WTC11 (cell line): Measurements from ENCODE around the gene RAD9A. TPM values are rescaled to one million over a fixed set of nuclear protein-coding genes. Genes with fewer than 3 reads are reported as not detected.

Experiments used
- total RNA-seq: library from RNA; stranded (reverse); gene quantifications from 3 replicates; pipeline ENCODE4 v1.2.3, GENCODE V29; 2021
- TF ChIP-seq, protein P1 (sequence below): sonication (generic); formaldehyde crosslinking; IDR thresholded peaks from 2 replicates; pipeline ENCODE4 v1.8.1; 2022; ENCODE audit warnings: mild to moderate bottlenecking, moderate library complexity, missing genetic modification reagents

Gene RAD9A
- total RNA-seq, 1 experiment from 2014 or later, result 45.5 TPM

DNA sequence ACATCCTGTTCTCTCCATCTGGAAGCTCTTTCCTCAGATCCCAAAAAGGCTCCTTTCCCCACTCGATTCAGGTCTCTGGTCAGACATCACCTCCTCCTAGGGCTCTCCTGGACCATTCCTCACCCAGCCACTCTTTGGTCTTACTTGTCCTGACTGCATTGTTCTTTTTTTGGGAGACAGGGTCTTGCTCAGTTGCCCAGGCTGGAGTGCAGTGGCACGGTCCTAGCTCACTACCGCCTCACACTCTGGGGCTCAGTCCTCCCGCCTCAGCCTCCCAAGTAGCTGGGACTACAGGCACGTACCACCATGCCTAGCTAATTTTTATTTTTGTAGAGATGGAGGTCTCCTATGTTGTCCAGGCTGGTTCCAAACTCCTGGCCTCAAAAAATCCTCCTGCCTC lies 53.7 kb downstream of the RAD9A start (continued):
- TF ChIP-seq, protein P1, sequence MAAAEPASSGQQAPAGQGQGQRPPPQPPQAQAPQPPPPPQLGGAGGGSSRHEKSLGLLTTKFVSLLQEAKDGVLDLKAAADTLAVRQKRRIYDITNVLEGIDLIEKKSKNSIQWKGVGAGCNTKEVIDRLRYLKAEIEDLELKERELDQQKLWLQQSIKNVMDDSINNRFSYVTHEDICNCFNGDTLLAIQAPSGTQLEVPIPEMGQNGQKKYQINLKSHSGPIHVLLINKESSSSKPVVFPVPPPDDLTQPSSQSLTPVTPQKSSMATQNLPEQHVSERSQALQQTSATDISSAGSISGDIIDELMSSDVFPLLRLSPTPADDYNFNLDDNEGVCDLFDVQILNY (CRISPR knock-in tag), result no peak

Other genes with a start within 250 kb of the RAD9A start
- 59.4 to 68.1 TPM (median 61.4 TPM) in 3 replicates for gene GRK2, start 125.5 kb upstream of the RAD9A start, total RNA-seq
- 36.8 to 55.5 TPM (median 42.4 TPM) in 3 replicates for gene ANKRD13D, start 102.7 kb upstream of the RAD9A start, total RNA-seq
- 34.8 to 43.4 TPM (median 42.3 TPM) in 3 replicates for gene SSH3, start 88.5 kb upstream of the RAD9A start, total RNA-seq
- gene POLD4, start 38.4 kb upstream of the RAD9A start, total RNA-seq, result 30.3 to 38.3 TPM (median 37.7 TPM) in 3 replicates
- 0.48 to 0.92 TPM (median 0.92 TPM) in 3 replicates for gene CLCF1, start 18.4 kb upstream of the RAD9A start, total RNA-seq
- 220 to 222 TPM (median 221 TPM) in 3 replicates for gene PPP1CA, start 9.9 kb downstream of the RAD9A start, total RNA-seq
- 0.72 to 1.0 TPM (median 0.96 TPM) in 3 replicates for gene TBC1D10C, start 12.1 kb downstream of the RAD9A start, total RNA-seq
- 1.3 to 2.6 TPM (median 2.4 TPM) in 3 replicates for gene CARNS1, start 23.7 kb downstream of the RAD9A start, total RNA-seq
- gene RPS6KB2, start 36.5 kb downstream of the RAD9A start, total RNA-seq, result 44.3 to 54.7 TPM (median 50.2 TPM) in 3 replicates
- 3.5 to 4.0 TPM (median 3.6 TPM) in 3 replicates for gene PTPRCAP, start 45.7 kb downstream of the RAD9A start, total RNA-seq
- 100 to 109 TPM (median 102 TPM) in 3 replicates for gene CORO1B, start 51.5 kb downstream of the RAD9A start, total RNA-seq
- gene GPR152, start 60.7 kb downstream of the RAD9A start, total RNA-seq, result not detected in 3 replicates
- gene CABP4, start 63.4 kb downstream of the RAD9A start, total RNA-seq, result 0.09 to 0.23 TPM in 2 of 3 replicates, not detected in the other
- 55.6 to 61.1 TPM (median 59.6 TPM) in 3 replicates for gene TMEM134, start 77.3 kb downstream of the RAD9A start, total RNA-seq
- 32.8 to 42.1 TPM (median 40.0 TPM) in 3 replicates for gene AIP, start 91.0 kb downstream of the RAD9A start, total RNA-seq
- 51.3 to 55.4 TPM (median 51.8 TPM) in 3 replicates for gene PITPNM1, start 113.4 kb downstream of the RAD9A start, total RNA-seq
- gene CDK2AP2, start 116.2 kb downstream of the RAD9A start, total RNA-seq, result 47.6 to 53.1 TPM (median 52.5 TPM) in 3 replicates
- gene CABP2, start 131.5 kb downstream of the RAD9A start, total RNA-seq, result not detected in 3 replicates
- gene GSTP1, start 191.8 kb downstream of the RAD9A start, total RNA-seq, result 1,404 to 1,452 TPM (median 1,412 TPM) in 3 replicates
- 201 to 231 TPM (median 213 TPM) in 3 replicates for gene NDUFV1, start 214.9 kb downstream of the RAD9A start, total RNA-seq
- 7.6 to 8.3 TPM (median 7.8 TPM) in 3 replicates for gene NUDT8, start 238.0 kb downstream of the RAD9A start, total RNA-seq
- 0.21 TPM in 1 of 3 replicates, not detected in the others for gene TBX10, start 247.8 kb downstream of the RAD9A start, total RNA-seq